HFFc6 (cell line): Measurements from ENCODE around the gene CCDC6. TPM values are rescaled to one million over a fixed set of nuclear protein-coding genes. Genes with fewer than 3 reads are reported as not detected.
"Not testable (repeated sequence)": the region's sequence is repeated elsewhere in the genome, so short reads cannot be mapped to it uniquely, and the experiment has no call there.

Experiments
- DNase-seq: peaks from one replicate; pipeline ENCODE4 v3.0.0-alpha.2; 2018
- H3K27ac Mint-ChIP-seq: 2 replicates; pipeline ENCODE4 v1.8.0; 2020; ENCODE audit warnings: mild to moderate bottlenecking, mixed read lengths
- H3K27me3 Mint-ChIP-seq: 2 replicates; pipeline ENCODE4 v1.8.0; 2021; ENCODE audit warnings: mild to moderate bottlenecking, moderate library complexity, mixed read lengths; ENCODE audit not compliant: insufficient read depth
- H3K36me3 Mint-ChIP-seq: 2 replicates; pipeline ENCODE4 v1.8.0; 2021; ENCODE audit warnings: low read depth, mixed read lengths
- H3K4me1 Mint-ChIP-seq: 2 replicates; pipeline ENCODE4 v1.8.0; 2020; ENCODE audit warnings: low read depth, mixed read lengths
- H3K4me3 Mint-ChIP-seq: 2 replicates; pipeline ENCODE4 v1.8.0; 2020; ENCODE audit warnings: mild to moderate bottlenecking, moderate library complexity, mixed read lengths
- H3K9me3 Mint-ChIP-seq: 2 replicates; pipeline ENCODE4 v1.8.0; 2020; ENCODE audit warnings: mild to moderate bottlenecking, mixed read lengths
- total RNA-seq, 6 experiments: library from RNA; stranded (reverse); fragmentation: NEBNext Ultra II Directional; extraction: Animal tissue kit (Norgen Biotek cat#: 25700); gene quantifications; 2 replicates in 1 of 6; 3 replicates in 5 of 6; pipeline ENCODE4 v1.2.3, GENCODE V29; 2021
- TF ChIP-seq, protein P1 (sequence below): fragments of 200-600 bp; sonication (generic); IDR thresholded peaks from 2 replicates; pipeline ENCODE4 v1.5.0; 2021; ENCODE audit warnings: antibody characterized with exemption, mild to moderate bottlenecking

Gene CCDC6
- total RNA-seq, 6 experiments from 2014 or later: 33.0 to 43.0 (median 36.7) TPM

DNA sequence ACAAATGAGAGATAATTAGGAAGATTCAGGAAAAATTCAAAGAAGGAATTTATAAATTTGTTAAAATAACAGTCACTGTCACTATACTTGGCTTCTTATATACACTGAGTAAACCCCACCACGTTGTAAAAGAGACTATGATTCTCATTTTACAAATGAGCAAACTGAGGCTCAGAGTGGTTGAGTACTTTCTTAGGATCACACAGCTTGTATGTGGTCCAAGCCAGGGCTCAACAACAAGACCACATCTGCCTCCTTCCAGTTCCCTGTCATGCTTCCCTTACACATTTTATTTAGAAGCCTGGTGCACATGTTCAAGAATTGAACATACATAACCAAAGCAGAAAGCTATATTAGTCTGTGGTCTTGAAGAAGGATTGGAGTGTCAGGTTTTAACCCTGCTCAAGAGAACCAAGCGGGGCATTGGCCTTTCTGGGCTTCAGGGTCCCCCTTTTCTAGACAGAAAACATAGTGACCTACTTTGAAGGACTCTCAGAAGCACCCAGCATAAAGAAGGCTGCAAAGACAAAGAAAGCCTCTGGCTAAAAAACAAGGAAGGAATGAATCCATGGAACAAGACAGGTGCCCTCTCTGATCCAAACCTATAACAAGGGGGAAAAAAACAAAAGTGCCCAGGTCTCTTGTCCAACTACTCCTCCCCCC lies 153.9 kb downstream of the CCDC6 start:
- H3K4me3 Mint-ChIP-seq: no peak overlapping the region
- no peak for DNase-seq
- peaks cover 2% of the 10 kb centered on the region; the same call in 1 of the 2 replicates for H3K27me3 Mint-ChIP-seq
- TF ChIP-seq, protein P1, sequence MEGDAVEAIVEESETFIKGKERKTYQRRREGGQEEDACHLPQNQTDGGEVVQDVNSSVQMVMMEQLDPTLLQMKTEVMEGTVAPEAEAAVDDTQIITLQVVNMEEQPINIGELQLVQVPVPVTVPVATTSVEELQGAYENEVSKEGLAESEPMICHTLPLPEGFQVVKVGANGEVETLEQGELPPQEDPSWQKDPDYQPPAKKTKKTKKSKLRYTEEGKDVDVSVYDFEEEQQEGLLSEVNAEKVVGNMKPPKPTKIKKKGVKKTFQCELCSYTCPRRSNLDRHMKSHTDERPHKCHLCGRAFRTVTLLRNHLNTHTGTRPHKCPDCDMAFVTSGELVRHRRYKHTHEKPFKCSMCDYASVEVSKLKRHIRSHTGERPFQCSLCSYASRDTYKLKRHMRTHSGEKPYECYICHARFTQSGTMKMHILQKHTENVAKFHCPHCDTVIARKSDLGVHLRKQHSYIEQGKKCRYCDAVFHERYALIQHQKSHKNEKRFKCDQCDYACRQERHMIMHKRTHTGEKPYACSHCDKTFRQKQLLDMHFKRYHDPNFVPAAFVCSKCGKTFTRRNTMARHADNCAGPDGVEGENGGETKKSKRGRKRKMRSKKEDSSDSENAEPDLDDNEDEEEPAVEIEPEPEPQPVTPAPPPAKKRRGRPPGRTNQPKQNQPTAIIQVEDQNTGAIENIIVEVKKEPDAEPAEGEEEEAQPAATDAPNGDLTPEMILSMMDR: no peak
- H3K36me3 Mint-ChIP-seq: no peaks in the 10 kb centered on the region
- no peaks in the 10 kb centered on the region; the same call in 1 of the 2 replicates for H3K9me3 Mint-ChIP-seq
- H3K4me1 Mint-ChIP-seq: 0 out of 2 replicates have a peak, but pooled peaks cover 2% of the 10 kb centered on the region
- H3K27ac Mint-ChIP-seq: no peak overlapping the region

DNA sequence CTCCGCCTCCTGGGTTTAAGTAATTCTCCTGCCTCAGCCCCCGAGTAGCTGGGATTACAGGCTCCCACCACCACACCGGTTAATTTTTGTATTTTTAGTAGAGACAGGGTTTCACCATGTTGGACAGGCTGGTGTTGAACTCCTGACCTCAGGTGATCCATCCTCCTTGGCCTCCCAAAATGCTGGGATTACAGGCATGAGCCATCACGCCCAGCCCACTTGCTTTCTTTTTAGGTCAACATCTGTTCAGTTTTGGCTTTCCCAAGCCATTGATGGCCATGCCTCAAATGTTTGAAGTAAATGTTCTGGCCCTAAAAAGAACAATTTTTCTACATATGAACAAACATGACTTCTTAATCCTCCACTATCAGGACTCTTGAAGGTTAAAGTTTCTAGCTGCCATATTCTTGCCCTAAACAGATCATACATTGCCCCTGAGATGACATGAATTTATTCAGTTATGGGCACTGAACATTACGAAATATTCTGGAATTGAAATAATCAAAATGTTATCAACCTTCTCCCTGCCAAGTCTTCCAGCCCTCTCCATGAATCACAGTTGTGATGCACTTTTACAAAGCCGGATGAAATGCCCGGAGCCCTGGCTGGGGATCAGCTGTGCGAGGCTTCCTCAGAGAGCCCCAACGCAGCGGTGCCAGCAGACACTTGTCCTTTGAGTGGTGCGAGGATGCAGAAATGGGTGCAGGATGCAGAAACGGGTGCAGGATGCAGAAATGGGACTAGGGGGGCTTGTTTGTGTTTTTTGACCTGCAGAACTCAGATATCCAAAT lies 156.0 kb downstream of the CCDC6 start:
- TF ChIP-seq, protein P1: no peak
- H3K9me3 Mint-ChIP-seq: no peaks in the 10 kb centered on the region; the same call in 1 of the 2 replicates
- H3K36me3 Mint-ChIP-seq: no peaks in the 10 kb centered on the region
- no peak for DNase-seq
- no peak overlapping the region for H3K27ac Mint-ChIP-seq
- H3K27me3 Mint-ChIP-seq: peaks cover 2% of the 10 kb centered on the region; the same call in 1 of the 2 replicates
- H3K4me3 Mint-ChIP-seq: no peak overlapping the region
- no peaks in the 10 kb centered on the region for H3K4me1 Mint-ChIP-seq

DNA sequence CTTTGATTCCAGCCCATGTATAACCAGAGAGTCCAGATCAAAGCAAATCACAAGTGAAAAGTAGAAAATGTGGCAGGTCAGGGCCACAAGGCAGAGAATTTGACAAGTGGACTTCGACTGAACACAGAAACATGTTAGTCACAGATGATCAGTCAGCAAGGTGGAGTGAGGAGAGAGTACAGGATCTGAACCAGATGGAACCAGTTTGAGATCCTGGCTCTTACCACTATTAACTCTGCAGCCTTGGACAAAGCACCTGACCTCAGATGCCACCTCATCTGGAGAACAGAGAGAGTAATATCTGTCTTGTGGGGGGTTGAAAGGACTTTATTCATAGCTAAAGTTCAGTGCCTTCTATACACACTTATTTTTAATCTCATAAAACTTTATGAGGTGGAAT lies 157.5 kb downstream of the CCDC6 start:
- Mint-ChIP-seq H3K36me3 (no peaks in the 10 kb centered on the region), H3K9me3 (peaks cover 6% of the 10 kb centered on the region; the same call in 1 of the 2 replicates), H3K4me1 (no peaks in the 10 kb centered on the region), H3K27me3 (peaks cover 2% of the 10 kb centered on the region; the same call in 1 of the 2 replicates), H3K4me3 (no peak overlapping the region), H3K27ac (no peak overlapping the region)
- DNase-seq: no peak
- TF ChIP-seq, protein P1: no peak

DNA sequence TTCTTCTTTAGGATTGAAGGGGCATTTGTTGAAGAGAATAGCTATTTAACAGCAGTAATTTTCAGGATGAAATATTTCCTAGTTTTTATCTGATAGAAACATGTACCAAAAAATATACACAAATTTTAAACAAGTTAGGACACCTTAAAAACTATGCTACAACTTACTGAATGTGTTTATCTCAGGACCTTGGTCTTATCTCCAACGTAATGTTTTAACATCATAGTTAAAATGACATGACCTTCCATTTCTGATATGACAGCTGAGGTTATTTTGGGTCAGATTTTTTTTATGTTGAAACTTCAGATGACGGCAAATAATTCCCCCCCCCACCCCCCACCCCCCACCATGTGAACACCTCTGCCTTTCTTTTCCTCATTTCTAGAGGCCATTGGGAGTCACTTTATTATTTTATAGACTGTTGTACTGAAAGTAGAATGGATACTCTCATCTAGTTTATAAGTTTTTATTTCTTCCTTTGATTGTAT lies 161.1 kb downstream of the CCDC6 start:
- H3K36me3 Mint-ChIP-seq: no peaks in the 10 kb centered on the region
- TF ChIP-seq, protein P1: no peak
- no peak overlapping the region for H3K4me3 Mint-ChIP-seq
- no peaks in the 10 kb centered on the region for H3K4me1 Mint-ChIP-seq
- peaks cover 2% of the 10 kb centered on the region; the same call in 1 of the 2 replicates for H3K27me3 Mint-ChIP-seq
- H3K27ac Mint-ChIP-seq: no peak overlapping the region
- DNase-seq: no peak
- peaks cover 8% of the 10 kb centered on the region; the same call in 1 of the 2 replicates for H3K9me3 Mint-ChIP-seq

DNA sequence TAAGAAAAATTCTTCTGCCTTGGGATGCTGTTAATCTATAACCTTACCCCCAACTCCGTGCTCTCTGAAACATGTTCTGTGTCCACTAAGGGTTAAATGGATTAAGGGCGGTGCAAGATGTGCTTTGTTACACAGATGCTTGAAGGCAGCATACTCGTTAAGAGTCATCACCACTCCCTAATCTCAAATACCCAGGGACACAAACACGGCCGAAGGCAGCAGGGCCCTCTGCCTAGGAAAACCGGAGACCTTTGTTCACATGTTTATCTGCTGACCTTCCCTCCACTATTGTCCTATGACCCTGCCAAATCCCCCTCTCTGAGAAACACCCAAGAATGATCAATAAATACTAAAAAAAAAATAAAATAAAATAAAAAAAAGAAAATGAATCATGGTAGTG lies 161.6 kb downstream of the CCDC6 start:
- H3K9me3 Mint-ChIP-seq, H3K4me3 Mint-ChIP-seq, H3K36me3 Mint-ChIP-seq, DNase-seq, H3K27ac Mint-ChIP-seq, H3K27me3 Mint-ChIP-seq, H3K4me1 Mint-ChIP-seq: not testable (repeated sequence)

DNA sequence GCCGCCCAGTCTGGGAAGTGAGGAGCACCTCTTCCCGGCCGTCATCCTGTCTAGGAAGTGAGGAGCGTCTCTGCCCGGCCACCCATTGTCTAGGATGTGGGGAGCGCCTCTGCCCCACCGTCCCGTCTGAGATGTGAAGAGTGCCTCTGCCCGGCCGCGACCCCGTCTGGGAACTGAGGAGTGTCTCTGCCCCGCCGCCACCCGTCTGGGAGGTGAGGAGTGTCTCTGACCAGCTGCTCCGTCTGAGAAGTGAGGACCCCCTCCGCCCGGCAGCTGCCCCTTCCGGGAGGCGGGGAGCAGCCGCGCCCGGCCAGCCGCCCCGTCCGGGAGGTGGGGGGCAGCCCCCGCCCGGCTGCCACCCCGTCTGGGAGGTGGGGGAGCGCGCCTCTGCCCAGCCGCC lies 162.2 kb downstream of the CCDC6 start:
- H3K4me3 Mint-ChIP-seq, H3K4me1 Mint-ChIP-seq, H3K36me3 Mint-ChIP-seq, H3K9me3 Mint-ChIP-seq, H3K27me3 Mint-ChIP-seq, H3K27ac Mint-ChIP-seq, DNase-seq: not testable (repeated sequence)
